Midbrain (tissue), 1 donor: ENCODE data around the gene PEX14.

Experiments
- DNase-seq: peaks from one replicate; lab custom pipeline; 2025; lab: John Stamatoyannopoulos, UW

Gene PEX14

GRCh38 chr1:10615932-10616671 lies 141.4 kb downstream of the PEX14 start:
- no peak for DNase-seq

DNA sequence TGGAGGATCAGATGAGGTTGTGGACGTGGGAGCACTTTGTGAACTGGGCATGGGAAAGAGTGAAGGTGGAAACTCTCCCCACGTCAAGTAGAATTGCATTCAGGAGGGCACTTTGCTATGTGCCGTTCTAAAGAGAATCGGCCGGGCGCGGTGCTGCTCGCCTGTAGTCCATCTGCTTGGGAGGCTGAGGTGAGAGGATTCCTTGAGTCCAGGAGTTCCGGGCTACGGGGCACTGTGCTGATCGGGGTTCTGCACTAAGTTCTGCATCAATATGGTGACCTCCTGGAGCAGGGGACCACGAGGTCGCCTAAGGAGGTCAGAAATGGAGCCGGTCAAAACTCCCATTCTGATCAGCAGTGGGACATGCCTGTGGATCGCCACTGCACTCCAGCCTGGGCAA lies 141.9 kb downstream of the PEX14 start:
- no peak for DNase-seq

- no peak for DNase-seq
These were observed 142.6 kb downstream of the PEX14 start for GRCh38 chr1:10617318-10617717.

DNA sequence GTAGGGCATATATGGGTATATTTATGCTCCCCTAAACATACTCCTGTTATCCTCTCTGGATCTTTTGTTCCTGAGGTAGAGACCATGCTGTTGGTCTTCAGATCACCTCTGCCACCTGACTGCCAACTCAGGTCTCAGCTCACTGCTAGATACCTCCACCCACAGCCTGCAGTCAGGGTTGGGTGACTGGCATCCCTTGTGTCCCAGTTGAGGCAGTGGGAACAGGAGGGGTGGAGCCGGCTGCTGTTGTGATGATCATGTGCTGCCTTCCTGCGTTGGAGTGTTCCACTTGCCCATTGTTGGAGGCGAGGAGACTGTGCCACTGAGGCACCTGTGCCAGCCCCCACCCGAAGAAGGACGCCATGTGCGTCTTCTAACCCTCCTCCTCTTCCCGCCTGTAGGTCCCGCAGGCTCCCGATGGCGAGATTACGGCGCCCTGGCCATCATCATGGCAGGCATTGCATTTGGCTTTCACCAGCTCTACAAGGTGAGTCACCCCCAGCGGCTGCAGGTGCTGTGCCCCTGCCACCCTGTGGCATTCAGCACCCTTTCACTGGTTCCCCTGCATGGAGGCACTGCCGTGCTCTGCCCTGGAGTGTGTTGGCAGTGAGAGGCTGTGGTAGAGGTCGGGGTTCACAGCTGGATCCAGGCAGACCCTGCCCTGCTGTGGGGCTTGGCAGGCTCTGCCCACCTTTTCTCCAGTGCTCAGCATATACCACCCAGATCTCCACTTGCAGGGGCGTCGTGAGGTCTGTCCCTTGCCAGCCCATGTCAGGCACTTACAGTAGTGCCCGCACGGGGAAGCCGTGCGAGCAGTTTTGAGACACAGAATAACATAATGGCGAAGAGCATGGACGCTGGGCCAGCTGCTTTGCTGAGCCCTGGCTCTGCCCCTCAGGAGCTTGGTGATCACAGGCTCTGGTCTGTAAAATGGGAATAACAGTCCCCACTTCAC lies 143.5 kb downstream of the PEX14 start:
- DNase-seq: no peak

- no peak for DNase-seq
These were observed 146.0 kb downstream of the PEX14 start for GRCh38 chr1:10620776-10621175.

GRCh38 chr1:10621906-10622305 lies 147.2 kb downstream of the PEX14 start:
- no peak for DNase-seq

DNA sequence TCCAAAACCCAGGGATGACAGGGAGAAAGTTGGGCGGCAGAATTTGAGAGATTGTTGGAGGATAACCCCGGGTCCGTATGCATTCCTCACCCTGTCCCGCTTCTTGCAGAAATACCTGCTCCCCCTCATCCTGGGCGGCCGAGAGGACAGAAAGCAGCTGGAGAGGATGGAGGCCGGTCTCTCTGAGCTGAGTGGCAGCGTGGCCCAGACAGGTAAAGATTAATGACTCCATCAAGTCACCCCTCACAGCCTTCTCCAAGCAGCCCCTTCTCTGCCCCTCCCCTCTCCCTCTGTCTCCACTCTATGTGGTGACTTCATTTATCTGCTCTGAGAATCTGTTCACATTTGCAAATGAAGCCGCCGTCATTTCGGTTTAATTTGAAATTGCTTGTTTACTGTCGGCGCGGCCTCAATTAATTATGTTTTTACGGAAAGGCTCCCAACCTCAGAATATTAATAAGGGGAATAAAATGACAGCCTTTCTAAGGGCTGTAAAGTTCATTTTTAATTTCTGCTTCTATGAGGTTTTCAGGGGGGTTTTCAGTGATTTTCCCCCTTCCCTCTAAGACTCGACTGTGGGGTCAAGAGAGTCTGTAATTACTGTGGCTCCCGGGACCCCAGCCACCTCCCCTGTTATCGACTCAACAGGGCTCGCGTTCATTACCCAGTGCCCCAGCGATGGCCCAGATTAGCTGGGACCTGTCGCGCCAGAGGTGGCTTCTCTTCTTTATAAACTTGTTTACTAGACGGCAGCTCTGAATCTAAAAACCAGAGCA lies 148.3 kb downstream of the PEX14 start:
- DNase-seq: no peak

DNA sequence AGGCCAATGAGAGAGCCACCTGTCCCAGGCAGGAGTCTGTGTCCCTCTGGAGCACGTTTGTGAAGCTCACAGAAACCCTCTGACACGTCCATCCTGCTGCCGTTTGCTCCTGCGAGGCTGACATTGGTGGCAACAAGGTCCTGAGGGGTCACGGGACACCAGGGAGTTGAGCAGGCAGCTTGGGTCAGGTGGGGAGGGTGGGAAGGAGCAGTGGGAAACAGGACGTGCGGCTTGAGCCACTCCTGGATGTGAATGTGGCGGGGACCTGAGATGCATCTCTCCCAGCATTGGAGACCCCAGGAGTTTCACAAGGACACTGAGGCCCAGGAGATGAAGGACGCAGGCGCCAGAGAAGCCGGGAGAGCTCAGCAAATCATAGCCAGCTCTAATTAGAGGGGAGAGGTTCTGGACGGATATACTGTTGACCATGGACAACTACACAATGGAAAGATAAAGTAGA lies 149.0 kb downstream of the PEX14 start:
- DNase-seq: no peak

- DNase-seq: no peak
These were observed 149.7 kb downstream of the PEX14 start for GRCh38 chr1:10624256-10625050.

- no peak for DNase-seq
These were observed 150.3 kb downstream of the PEX14 start for GRCh38 chr1:10625076-10625475.

DNA sequence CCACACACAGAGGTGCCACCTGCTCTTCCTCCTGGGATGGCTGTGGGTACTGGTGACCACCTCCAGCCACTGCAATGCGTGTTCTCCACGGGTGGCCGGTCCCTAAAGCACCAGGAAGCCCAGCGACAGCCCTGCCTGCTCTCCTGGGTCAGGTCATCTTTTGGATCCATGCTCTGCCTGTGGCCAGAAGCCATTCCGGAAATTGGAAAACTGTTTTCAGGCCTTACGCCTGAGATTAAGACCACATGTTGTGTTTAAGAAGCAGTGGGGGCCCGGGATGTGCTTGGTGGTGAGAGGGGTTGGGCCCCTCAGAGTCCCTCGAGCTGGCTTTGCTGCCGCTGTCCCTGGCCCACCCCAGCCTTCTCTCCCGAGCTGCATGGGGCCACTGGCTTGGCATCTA lies 150.8 kb downstream of the PEX14 start:
- DNase-seq: no peak

DNA sequence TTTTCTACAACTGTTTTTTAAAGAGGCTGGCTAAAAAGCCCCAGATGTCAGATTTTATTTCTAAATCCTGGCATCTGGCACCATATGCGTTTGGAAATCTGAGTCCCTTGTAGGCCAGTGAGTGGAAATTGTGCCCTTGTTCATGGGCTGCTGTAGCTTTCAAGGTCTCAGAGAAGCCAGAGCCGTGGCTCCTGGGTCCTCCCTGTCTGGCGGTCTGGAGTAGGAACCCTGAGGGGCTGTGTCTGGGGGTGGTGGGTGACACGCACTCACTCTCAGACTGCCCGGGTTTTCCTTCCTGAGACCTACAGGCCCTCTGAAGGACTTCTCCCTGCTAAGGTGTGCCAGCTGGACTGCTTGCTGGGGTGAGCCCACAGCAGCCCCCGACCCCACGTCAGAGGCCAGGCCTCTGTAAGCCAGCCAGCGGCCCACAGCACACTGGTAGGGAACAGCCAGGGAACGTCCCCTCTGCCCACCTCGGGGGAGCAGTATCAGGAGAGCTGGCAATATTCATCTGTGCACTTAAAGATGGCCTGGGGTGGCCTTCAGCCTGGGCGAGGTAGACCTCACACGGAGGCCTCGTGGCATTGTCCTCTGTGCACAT lies 151.5 kb downstream of the PEX14 start:
- DNase-seq: no peak

- DNase-seq: no peak
These were observed 152.2 kb downstream of the PEX14 start for GRCh38 chr1:10626791-10627410.

DNA sequence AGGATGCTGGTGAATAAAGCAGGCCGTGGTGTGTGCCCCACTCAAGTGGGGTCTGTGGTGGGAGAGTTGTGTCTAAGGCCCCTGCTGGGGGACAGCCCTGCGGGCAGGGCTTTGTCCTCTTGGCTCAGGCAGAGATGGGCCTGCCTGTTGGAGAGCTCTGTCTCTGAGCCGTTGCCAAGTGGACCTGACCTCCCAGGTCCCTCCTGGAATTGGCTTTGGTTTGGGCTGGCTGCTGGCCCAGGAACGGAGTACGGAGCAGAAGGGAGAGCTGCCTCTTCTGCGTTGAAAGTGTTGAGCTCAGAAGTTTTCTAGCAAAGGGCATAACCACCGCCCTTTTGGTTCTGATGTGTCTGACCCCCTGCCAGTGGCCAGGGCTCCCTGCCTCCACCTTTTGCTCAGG lies 153.9 kb downstream of the PEX14 start:
- no peak for DNase-seq

- DNase-seq: no peak
These were observed 154.5 kb downstream of the PEX14 start for GRCh38 chr1:10629091-10629815.

GRCh38 chr1:10629816-10630571 lies 155.2 kb downstream of the PEX14 start:
- DNase-seq: no peak

DNA sequence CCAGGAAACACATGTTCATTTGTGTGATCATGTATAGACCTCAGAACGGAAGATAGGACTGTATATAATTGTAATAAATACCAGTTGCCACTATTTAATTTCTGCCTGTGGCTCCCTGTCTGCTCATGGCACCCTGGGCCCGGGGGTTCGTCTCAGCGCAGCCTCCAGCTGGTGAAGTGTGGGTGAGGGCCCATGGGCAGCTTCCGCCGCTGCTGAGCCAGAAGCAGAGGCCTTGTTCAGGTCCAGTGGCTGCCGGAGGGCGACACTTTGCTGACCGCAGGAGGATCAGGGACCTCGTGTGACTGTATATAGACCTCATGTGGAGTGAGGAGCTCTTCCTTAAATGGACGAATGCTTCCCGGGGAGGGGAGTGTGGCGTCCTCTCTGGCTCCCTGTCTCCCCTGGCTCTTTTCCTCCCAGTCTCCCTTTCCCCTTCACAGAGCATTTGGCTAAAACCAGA lies 155.9 kb downstream of the PEX14 start:
- no peak for DNase-seq

GRCh38 chr1:10631121-10631810 lies 156.5 kb downstream of the PEX14 start:
- no peak for DNase-seq
